ENCODE measurements around the gene SEMA4D.

SEMA4D gene

DNA sequence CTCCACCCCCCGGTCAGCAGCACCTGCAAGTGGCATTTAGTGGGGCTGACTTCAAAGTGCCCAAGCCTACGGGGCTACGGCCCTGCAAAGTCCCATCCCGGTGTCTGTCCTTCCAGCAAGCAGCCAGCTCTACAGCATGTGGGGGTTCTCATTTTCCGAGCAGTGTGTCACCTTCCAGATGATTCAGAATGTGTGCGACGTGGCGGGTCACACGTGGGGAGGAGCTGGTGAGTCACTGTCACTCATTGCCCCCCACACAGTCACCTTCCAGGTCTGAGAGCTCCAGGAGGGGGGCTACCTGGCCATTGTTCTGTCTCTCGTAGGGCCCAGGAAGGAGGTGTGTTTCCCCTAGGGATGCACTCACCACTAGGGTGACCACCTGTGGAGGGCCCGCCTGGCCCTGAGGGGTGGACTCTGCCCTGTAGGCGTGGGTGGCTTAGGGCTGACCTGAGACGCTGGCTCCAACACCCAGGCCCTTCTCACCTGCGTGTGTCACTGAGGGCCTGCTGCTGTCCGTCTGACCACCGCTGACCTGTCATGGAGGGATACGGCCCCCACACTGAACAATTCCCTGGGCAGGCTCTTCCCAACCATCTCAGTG is 70.2 kb downstream of the SEMA4D start:
- DNase-seq = no peak

GRCh38 chr9:89426384-89426961 is 71.4 kb downstream of the SEMA4D start:
- no peak for DNase-seq

DNA sequence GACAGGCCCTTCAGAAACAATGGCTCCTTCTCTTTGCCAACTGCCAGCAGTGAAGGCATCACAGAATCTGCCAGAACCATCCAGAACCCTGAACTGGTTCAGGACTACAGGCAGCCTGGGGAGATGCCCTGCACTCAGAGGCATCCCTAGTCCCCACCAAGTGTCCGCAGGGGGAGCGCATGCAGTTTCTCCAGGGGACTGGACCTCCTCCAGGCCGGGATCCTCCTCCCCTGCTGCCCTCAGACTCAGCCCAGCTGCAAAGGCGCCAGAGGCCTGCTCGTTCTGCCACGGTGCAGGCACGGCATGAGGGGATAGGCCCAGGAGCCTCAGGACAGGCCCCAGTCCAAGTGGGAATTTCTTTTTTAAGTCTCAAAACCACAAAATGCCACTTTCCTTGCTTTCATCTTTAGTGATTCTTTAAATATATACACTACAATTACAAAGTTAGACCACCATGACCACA is 72.0 kb downstream of the SEMA4D start:
- DNase-seq = no peak

GRCh38 chr9:89425024-89425805 is 72.7 kb downstream of the SEMA4D start:
- no peak for DNase-seq

GRCh38 chr9:89422151-89422975 is 75.5 kb downstream of the SEMA4D start:
- peak; percentile 90 for DNase-seq

DNA sequence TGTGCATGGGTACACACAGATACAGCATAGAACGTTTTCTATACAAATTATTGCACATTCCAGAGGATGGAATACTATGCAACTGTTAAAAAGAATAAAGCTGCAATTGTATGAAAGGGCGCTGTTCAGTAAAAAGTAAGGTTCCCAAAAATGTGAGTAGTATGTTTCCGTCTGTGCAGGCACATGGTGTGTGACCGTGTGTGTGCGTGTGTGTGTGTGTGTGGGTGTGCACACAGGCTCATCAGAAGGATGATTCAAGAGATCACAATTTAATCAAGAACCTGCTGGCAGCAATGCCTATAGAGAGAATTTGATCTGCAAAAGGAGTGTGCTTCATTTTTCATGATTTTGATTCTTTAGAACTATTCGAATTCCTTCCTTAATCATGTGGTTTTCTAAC is 76.3 kb downstream of the SEMA4D start:
- no peak for DNase-seq

DNA sequence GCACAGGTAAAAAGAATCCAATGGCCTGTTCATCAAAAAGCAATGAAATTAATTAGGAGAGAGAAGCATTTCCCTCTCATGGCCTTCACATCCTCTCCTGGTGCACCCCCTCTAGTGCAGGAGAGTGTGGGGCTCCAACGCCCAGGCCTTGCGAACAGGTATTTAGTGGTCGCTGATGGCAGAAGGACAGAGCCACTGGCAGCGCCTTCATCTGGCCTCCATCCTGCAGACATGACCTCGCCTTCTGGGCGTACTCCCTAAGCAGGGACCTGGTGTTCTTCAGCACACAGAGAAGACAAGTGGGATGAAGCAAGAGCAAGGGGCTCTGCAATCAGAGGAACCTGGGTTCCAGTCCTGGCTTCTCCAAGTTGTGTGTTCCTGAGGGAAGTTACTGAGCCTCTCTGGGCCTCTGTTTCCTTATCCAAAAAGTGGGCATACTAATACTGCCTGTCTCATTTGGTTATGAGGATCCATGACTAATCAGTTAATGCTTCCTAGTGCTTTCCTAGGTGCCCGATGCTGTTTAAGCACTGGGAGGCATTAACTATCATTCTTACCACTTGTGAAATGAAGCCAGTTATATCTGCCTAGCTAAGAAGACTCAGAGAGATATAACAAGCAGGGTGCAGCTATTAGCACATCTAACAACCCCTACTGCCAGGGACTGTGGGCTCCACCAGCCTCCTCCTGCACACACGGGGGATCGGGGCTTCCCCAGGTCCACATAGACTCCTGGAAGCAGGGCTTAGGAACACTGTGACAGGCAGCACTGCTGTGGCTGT is 77.3 kb downstream of the SEMA4D start:
- no peak for DNase-seq

DNA sequence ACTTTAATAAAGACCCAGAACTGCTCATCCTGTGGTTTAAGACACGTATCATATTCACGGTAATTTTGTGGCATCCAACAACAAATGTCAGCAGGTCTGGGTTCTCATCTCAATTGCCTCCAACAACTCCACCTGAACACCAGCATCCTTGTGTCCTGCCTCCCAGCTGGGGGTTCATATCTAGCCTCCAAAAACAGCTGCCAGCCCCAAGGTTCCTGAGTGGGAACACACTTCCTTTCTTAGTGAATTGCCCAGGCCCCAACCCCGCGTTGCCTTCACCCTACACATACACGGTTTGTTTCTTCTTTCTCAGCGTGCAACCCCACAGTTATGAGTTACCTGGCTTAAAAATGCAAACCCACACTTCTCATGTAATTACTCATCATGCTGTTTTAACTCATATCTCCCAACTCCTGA is 77.9 kb downstream of the SEMA4D start:
- no peak for DNase-seq

DNA sequence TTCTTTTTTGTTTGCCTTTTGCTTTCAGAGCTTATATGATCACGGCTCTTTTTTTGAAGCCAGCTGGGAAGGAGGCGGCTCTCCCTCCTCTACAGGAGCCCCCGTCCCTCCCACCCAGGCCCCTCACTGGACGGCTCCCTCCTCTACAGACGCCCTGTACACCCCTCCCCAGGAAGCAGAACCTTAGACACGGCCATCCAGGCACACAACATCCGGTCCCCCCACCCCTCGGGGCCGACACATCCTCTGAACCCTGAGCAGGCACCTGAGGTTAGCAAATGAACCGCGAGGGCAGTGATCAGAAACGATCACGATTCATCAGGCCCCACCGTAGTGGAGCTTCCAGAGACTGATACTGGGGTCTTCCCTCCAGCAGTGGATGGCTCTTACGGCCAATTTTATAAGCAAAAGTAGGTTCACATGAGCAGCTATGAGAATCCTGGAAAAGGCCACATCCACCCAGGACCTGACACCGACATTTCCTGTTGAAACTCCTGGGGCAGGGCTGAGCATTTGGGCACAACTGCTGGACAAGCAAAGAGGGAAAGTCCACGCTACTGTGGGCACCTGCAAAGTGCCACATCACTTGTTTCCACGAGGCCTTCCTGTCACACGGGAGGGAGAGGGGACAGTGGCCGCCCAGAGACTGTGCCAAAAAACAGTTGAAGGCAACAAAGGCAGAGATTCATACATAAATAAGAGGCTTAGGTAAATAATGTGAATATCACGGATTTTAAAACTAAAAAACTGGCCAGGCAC is 78.9 kb downstream of the SEMA4D start:
- no peak for DNase-seq

- no peak for DNase-seq
Measured at GRCh38 chr9:89418474-89418845, 79.5 kb downstream of the SEMA4D start.

- DNase-seq = no peak
Measured at GRCh38 chr9:89417832-89418473, 80.0 kb downstream of the SEMA4D start.

- DNase-seq = no peak
Measured at GRCh38 chr9:89414670-89415324, 83.1 kb downstream of the SEMA4D start.

- DNase-seq = no peak
Measured at GRCh38 chr9:89413963-89414638, 83.8 kb downstream of the SEMA4D start.

GRCh38 chr9:89412951-89413350 is 85.0 kb downstream of the SEMA4D start:
- DNase-seq = no peak

DNA sequence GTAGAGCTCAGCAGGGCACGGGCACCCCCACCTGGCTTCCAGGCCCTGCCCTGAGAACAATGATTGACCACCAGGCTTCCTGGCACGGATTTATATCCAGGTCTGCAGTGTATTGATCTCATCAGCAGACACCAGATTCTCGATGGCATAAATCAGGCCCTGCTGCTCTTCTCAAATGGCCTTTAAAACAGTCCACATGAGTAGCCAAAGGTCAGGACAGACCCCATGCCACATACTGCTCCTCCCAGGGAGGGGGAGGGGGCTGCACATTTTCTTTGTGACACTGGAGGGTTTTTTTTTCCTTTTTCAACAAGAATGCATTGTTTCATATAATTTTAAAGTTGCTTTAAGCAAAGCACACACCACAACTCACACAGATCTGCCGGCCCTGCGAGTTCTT is 85.4 kb downstream of the SEMA4D start:
- DNase-seq = no peak

- DNase-seq = no peak
Measured at GRCh38 chr9:89411759-89412158, 86.2 kb downstream of the SEMA4D start.

GRCh38 chr9:89410641-89411350 is 87.1 kb downstream of the SEMA4D start:
- DNase-seq = peak; percentile 75

- no peak for DNase-seq
Measured at GRCh38 chr9:89410022-89410421, 87.9 kb downstream of the SEMA4D start.

DNA sequence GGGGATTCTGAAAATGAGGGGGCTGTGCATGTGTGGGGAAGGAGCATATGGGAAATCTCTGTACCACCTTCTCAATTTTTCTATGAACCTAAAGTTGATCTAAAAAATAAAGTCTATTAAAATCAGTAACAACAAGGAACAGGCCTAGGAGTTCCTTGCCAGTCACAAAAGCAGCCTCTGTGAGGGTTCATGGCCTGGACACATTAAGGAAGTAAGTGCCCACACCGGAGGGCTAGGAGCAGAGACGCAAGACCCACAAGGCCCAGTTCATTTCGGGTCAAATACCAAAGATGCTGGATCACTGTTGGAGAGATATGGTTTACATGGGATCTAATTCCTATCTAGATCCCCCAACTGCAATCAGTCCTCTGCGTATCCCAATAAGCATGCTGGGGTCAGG is 88.4 kb downstream of the SEMA4D start:
- DNase-seq = no peak
